Brain microvascular endothelial cell (primary cell): Measurements from ENCODE around the gene WASF2.
"Not testable (repeated sequence)": the region's sequence is repeated elsewhere in the genome, so short reads cannot be mapped to it uniquely, and the experiment has no call there.

Source experiments
- DNase-seq: peaks from one replicate; pipeline ENCODE4 v3.0.0-alpha.2; 2020
- H3K27ac ChIP-seq: fragments of 250-450 bp; sonication (Bioruptor Pico); 2 replicates; pipeline ENCODE4 v1.5.1; 2020; ENCODE audit warnings: mild to moderate bottlenecking, moderate library complexity
- H3K27me3 ChIP-seq: fragments of 250-450 bp; sonication (Bioruptor Pico); replicated peaks from 2 replicates; pipeline ENCODE4 v1.5.1; 2020; ENCODE audit warnings: mild to moderate bottlenecking
- H3K36me3 ChIP-seq: fragments of 250-450 bp; sonication (Bioruptor Pico); replicated peaks from 2 replicates; pipeline ENCODE4 v1.5.1; 2020; ENCODE audit warnings: mild to moderate bottlenecking
- H3K4me3 ChIP-seq: 2 replicates; pipeline ENCODE4 v1.5.1; 2011; ENCODE audit warnings: low read depth, mild to moderate bottlenecking, control low read depth, low read length, moderate library complexity
- CTCF ChIP-seq: IDR thresholded peaks from 2 replicates; pipeline ENCODE4 v1.5.1; 2011; ENCODE audit warnings: low read depth, mild to moderate bottlenecking, moderate library complexity, low read length, control low read depth, inconsistent platforms; ENCODE audit errors: missing control alignments
- in situ Hi-C: cut with HindIII; loops from 2 replicates; pipeline ENCODE4 v1.10.0; 2017; ENCODE audit warnings: low sequenced_read_pairs, low pct_ligation_motif_present

WASF2 gene

GRCh38 chr1:27471477-27471876 is 18.5 kb downstream of the WASF2 start:
- Histone ChIP-seq H3K27me3 (no peaks in the 10 kb centered on the region), H3K4me3 (no peak overlapping the region), H3K36me3 (no peaks in the 10 kb centered on the region), H3K27ac (no peak overlapping the region)
- TF ChIP-seq CTCF = no peak
- in situ Hi-C loops = no loop called here
- DNase-seq = no peak

- peaks cover 3% of the 10 kb centered on the region for H3K36me3 ChIP-seq
- H3K27me3 ChIP-seq = no peaks in the 10 kb centered on the region
- in situ Hi-C loops = no loop called here
- no peak for TF ChIP-seq CTCF
- H3K27ac ChIP-seq = no peak overlapping the region
- H3K4me3 ChIP-seq = no peak overlapping the region
- DNase-seq = no peak
Measured at GRCh38 chr1:27469334-27469733, 20.6 kb downstream of the WASF2 start.

GRCh38 chr1:27468378-27468777 is 21.6 kb downstream of the WASF2 start:
- H3K27ac ChIP-seq, DNase-seq, H3K27me3 ChIP-seq, H3K4me3 ChIP-seq, H3K36me3 ChIP-seq, in situ Hi-C loops: not testable (repeated sequence)

- no peaks in the 10 kb centered on the region for H3K27me3 ChIP-seq
- no peak for TF ChIP-seq CTCF
Measured at GRCh38 chr1:27464926-27465647, 24.9 kb downstream of the WASF2 start.

GRCh38 chr1:27463916-27464315 is 26.1 kb downstream of the WASF2 start:
- H3K27ac ChIP-seq, H3K4me3 ChIP-seq, H3K36me3 ChIP-seq, H3K27me3 ChIP-seq, in situ Hi-C loops: not testable (repeated sequence)
- peak; percentile 47 for DNase-seq

More at GRCh38 chr1:27464926-27465647, 24.9 kb downstream of the WASF2 start:
- Histone ChIP-seq H3K4me3 (no peak overlapping the region), H3K27ac (no peak overlapping the region), H3K36me3 (peaks cover 3% of the 10 kb centered on the region)
- no peak for DNase-seq
- in situ Hi-C loops = no loop called here

GRCh38 chr1:27458521-27458920 is 31.4 kb downstream of the WASF2 start:
- in situ Hi-C loops, H3K27me3 ChIP-seq, H3K27ac ChIP-seq, H3K4me3 ChIP-seq, H3K36me3 ChIP-seq, DNase-seq: not testable (repeated sequence)

GRCh38 chr1:27455139-27455811 is 34.7 kb downstream of the WASF2 start:
- no peak for TF ChIP-seq CTCF
- no peaks in the 10 kb centered on the region for H3K36me3 ChIP-seq
- no peaks in the 10 kb centered on the region for H3K27me3 ChIP-seq
- H3K27ac ChIP-seq = no peak overlapping the region
- H3K4me3 ChIP-seq = no peak overlapping the region
- DNase-seq = no peak
- in situ Hi-C loops = no loop called here
